GM23338 (cell line): ENCODE results near the gene LOXL1.

Experiments used
- EZH2 ChIP-seq: fragments of 200-600 bp; sonication (generic); IDR thresholded peaks from one replicate; pipeline ENCODE4 v1.8.0; 2017; ENCODE audit warnings: antibody characterized with exemption, mild to moderate bottlenecking, low read depth; ENCODE audit not compliant: unreplicated experiment
- EZH2phosphoT487 ChIP-seq: fragments of 200-600 bp; sonication (generic); IDR thresholded peaks from one replicate; pipeline ENCODE4 v1.8.1; 2018; ENCODE audit warnings: antibody characterized with exemption; ENCODE audit not compliant: unreplicated experiment
- JUNB ChIP-seq: IDR thresholded peaks from one replicate; pipeline ENCODE4 v1.6.1; 2016; ENCODE audit warnings: antibody characterized with exemption; ENCODE audit not compliant: unreplicated experiment
- NANOG ChIP-seq: IDR thresholded peaks from 2 replicates; pipeline ENCODE4 v1.6.1; 2016; ENCODE audit warnings: antibody characterized with exemption, borderline replicate concordance
- POLR2AphosphoS5 ChIP-seq: IDR thresholded peaks from 2 replicates; pipeline ENCODE4 v1.6.1; 2016; ENCODE audit warnings: antibody characterized with exemption, low read depth
- ZNF114 ChIP-seq: fragments of 250-450 bp; sonication (Bioruptor Pico); IDR thresholded peaks from 2 replicates; pipeline ENCODE4 v1.5.0; 2020; ENCODE audit warnings: mild to moderate bottlenecking, moderate library complexity
- TF ChIP-seq, protein P1 (sequence below), 2 experiments: fragments of 200-600 bp in 1 of 2; sonication (generic) in 1 of 2; conservative IDR thresholded peaks; 2 replicates each; pipeline versions ENCODE4 v1.5.1 to v1.6.1; 2016 to 2017; ENCODE audit warnings: antibody characterized with exemption in 2 of 2, low read depth in 2 of 2, mild to moderate bottlenecking in 2 of 2, moderate library complexity in 1 of 2

DNA sequence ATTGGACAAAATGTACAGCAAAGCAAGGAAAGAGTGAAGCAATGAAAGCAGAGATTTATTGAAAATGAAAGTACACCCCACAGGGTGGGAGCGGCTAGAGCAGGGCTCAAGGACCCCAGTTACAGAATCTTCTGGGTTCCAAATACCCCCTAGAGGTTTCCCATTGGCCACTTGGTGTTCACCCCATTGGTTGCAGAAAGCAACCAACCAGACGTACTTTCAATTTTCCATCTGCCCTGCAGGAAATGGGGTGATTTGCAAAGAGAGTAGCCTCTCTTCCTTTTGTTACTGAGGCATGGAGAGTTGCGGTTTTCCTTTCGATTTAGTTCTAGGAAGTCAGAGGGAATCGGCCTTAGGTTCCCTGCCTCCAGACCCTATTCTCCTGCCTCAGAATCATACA, 70.7 kb downstream of the LOXL1 start:
- TF ChIP-seq EZH2 (no peak), NANOG (no peak), EZH2phosphoT487 (no peak), POLR2AphosphoS5 (no peak), ZNF114 (CRISPR knock-in tag) (no peak), JUNB (no peak)
- TF ChIP-seq, protein P1, sequence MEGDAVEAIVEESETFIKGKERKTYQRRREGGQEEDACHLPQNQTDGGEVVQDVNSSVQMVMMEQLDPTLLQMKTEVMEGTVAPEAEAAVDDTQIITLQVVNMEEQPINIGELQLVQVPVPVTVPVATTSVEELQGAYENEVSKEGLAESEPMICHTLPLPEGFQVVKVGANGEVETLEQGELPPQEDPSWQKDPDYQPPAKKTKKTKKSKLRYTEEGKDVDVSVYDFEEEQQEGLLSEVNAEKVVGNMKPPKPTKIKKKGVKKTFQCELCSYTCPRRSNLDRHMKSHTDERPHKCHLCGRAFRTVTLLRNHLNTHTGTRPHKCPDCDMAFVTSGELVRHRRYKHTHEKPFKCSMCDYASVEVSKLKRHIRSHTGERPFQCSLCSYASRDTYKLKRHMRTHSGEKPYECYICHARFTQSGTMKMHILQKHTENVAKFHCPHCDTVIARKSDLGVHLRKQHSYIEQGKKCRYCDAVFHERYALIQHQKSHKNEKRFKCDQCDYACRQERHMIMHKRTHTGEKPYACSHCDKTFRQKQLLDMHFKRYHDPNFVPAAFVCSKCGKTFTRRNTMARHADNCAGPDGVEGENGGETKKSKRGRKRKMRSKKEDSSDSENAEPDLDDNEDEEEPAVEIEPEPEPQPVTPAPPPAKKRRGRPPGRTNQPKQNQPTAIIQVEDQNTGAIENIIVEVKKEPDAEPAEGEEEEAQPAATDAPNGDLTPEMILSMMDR (conservative IDR thresholded peaks at IDR 0.05; ENCODE audit: low read depth in 2 of 2) = no peak
